ENCODE data around the gene LPIN2.

LPIN2 gene

GRCh38 chr18:2997429-2997828, 15.5 kb downstream of the LPIN2 start:
- no peak overlapping the region for H3K27ac ChIP-seq (ENCODE audit: low read length)
- H3K36me3 ChIP-seq (ENCODE audit: insufficient read depth, low read length): no peaks in the 10 kb centered on the region
- peaks cover 5% of the 10 kb centered on the region for H3K4me1 ChIP-seq (ENCODE audit: insufficient read depth, low read length)
- H3K27me3 ChIP-seq (ENCODE audit: insufficient read depth, low read length, poor library complexity): no peaks in the 10 kb centered on the region
- H3K9ac ChIP-seq (ENCODE audit: low read depth, low read length): no peak overlapping the region
- H4K20me1 ChIP-seq (ENCODE audit: insufficient read depth, low read length): peaks cover 19% of the 10 kb centered on the region; the same call in 1 of the 2 replicates
- H3K79me2 ChIP-seq (ENCODE audit: insufficient read depth, low read length): peaks cover 47% of the 10 kb centered on the region
- H3K4me3 ChIP-seq (ENCODE audit: low read depth in 1 of 2, low read length in 2 of 2): no peak overlapping the region
- no peak overlapping the region for H2AFZ ChIP-seq (ENCODE audit: low read depth, low read length)
- TF ChIP-seq EZH2 (IDR thresholded peaks at IDR 0.05; ENCODE audit: borderline replicate concordance, low read depth, low read length, severe bottlenecking) (no peak), CTCF (IDR thresholded peaks at IDR 0.05; ENCODE audit: borderline replicate concordance, extremely low read depth, low read length, poor library complexity, severe bottlenecking) (no peak)
- DNase-seq (no peak), ATAC-seq (ENCODE audit: insufficient read depth, low read depth) (no peak)
- H3K9me3 ChIP-seq (ENCODE audit: insufficient read depth, low read length, severe bottlenecking): no peaks in the 10 kb centered on the region
- H3K4me2 ChIP-seq (ENCODE audit: insufficient read depth, low read length): no peak overlapping the region

GRCh38 chr18:2994603-2995432, 18.1 kb downstream of the LPIN2 start:
- Histone ChIP-seq H3K36me3 (ENCODE audit: insufficient read depth, low read length) (no peaks in the 10 kb centered on the region), H3K4me3 (ENCODE audit: low read depth in 1 of 2, low read length in 2 of 2) (no peak overlapping the region), H3K9me3 (ENCODE audit: insufficient read depth, low read length, severe bottlenecking) (no peaks in the 10 kb centered on the region), H4K20me1 (ENCODE audit: insufficient read depth, low read length) (peaks cover 18% of the 10 kb centered on the region; the same call in 1 of the 2 replicates), H3K27me3 (ENCODE audit: insufficient read depth, low read length, poor library complexity) (no peaks in the 10 kb centered on the region), H3K27ac (ENCODE audit: low read length) (no peak overlapping the region), H3K9ac (ENCODE audit: low read depth, low read length) (no peak overlapping the region), H2AFZ (ENCODE audit: low read depth, low read length) (no peak overlapping the region), H3K4me2 (ENCODE audit: insufficient read depth, low read length) (no peak overlapping the region), H3K79me2 (ENCODE audit: insufficient read depth, low read length) (peaks cover 64% of the 10 kb centered on the region), H3K4me1 (ENCODE audit: insufficient read depth, low read length) (peaks cover 5% of the 10 kb centered on the region)
- peak; percentile 62; the same call in 2 of the 3 replicates for ATAC-seq (ENCODE audit: insufficient read depth, low read depth)
- TF ChIP-seq EZH2 (IDR thresholded peaks at IDR 0.05; ENCODE audit: borderline replicate concordance, low read depth, low read length, severe bottlenecking) (no peak), CTCF (IDR thresholded peaks at IDR 0.05; ENCODE audit: borderline replicate concordance, extremely low read depth, low read length, poor library complexity, severe bottlenecking) (peak; percentile 44)
- DNase-seq: no peak

GRCh38 chr18:2994020-2994589, 18.8 kb downstream of the LPIN2 start:
- Histone ChIP-seq H3K4me1 (ENCODE audit: insufficient read depth, low read length) (peaks cover 4% of the 10 kb centered on the region), H3K79me2 (ENCODE audit: insufficient read depth, low read length) (peaks cover 60% of the 10 kb centered on the region), H3K36me3 (ENCODE audit: insufficient read depth, low read length) (no peaks in the 10 kb centered on the region), H3K9me3 (ENCODE audit: insufficient read depth, low read length, severe bottlenecking) (no peaks in the 10 kb centered on the region), H2AFZ (ENCODE audit: low read depth, low read length) (no peak overlapping the region), H4K20me1 (ENCODE audit: insufficient read depth, low read length) (peaks cover 18% of the 10 kb centered on the region; the same call in 1 of the 2 replicates), H3K9ac (ENCODE audit: low read depth, low read length) (no peak overlapping the region), H3K27me3 (ENCODE audit: insufficient read depth, low read length, poor library complexity) (no peaks in the 10 kb centered on the region), H3K4me3 (ENCODE audit: low read depth in 1 of 2, low read length in 2 of 2) (no peak overlapping the region), H3K4me2 (ENCODE audit: insufficient read depth, low read length) (no peak overlapping the region), H3K27ac (ENCODE audit: low read length) (no peak overlapping the region)
- no peak for ATAC-seq (ENCODE audit: insufficient read depth, low read depth)
- no peak for DNase-seq
- TF ChIP-seq EZH2 (IDR thresholded peaks at IDR 0.05; ENCODE audit: borderline replicate concordance, low read depth, low read length, severe bottlenecking) (no peak), CTCF (IDR thresholded peaks at IDR 0.05; ENCODE audit: borderline replicate concordance, extremely low read depth, low read length, poor library complexity, severe bottlenecking) (no peak)
